ENCODE measurements around the gene TMEM187.
"Not testable (repeated sequence)": the region's sequence is repeated elsewhere in the genome, so short reads cannot be mapped to it uniquely, and the experiment has no call there.

The TMEM187 gene

GRCh38 chrX:153971124-153971449 lies 1.5 kb upstream of the TMEM187 start:
- DNase-seq (ENCODE audit: low read depth in 2 of 2), result peak; percentile 70 to 79

- peak; percentile 79 to 80 for DNase-seq (ENCODE audit: low read depth in 2 of 2)
Observed at GRCh38 chrX:153971450-153972367, 845 bp upstream of the TMEM187 start, which contains the start of gene HCFC1. Gene HCFC1 (minus strand): TSS chrX:153971818. CDS start chrX:153970840, 978 bp downstream.

GRCh38 chrX:153973127-153974002 lies 811 bp downstream of the TMEM187 start:
- DNase-seq (ENCODE audit: low read depth in 2 of 2), result no peak

- no peak for DNase-seq (ENCODE audit: low read depth in 2 of 2)
Observed at GRCh38 chrX:153974003-153974725, 1.6 kb downstream of the TMEM187 start.

GRCh38 chrX:153974726-153975286 lies 2.3 kb downstream of the TMEM187 start:
- DNase-seq (ENCODE audit: low read depth in 2 of 2), result no peak

GRCh38 chrX:153980394-153980793 lies 7.8 kb downstream of the TMEM187 start:
- not testable (repeated sequence) for DNase-seq (ENCODE audit: low read depth in 2 of 2)

GRCh38 chrX:153981231-153981630 lies 8.7 kb downstream of the TMEM187 start:
- DNase-seq (ENCODE audit: low read depth in 2 of 2), result no peak

- DNase-seq (ENCODE audit: low read depth in 2 of 2), result peak in 1 of 2 experiments; percentile 62
Observed at GRCh38 chrX:153981771-153982533, 9.4 kb downstream of the TMEM187 start.

- no peak for DNase-seq (ENCODE audit: low read depth in 2 of 2)
Observed at GRCh38 chrX:153983321-153983801, 10.8 kb downstream of the TMEM187 start.

- DNase-seq (ENCODE audit: low read depth in 2 of 2), result no peak
Observed at GRCh38 chrX:153984351-153985178, 12.0 kb downstream of the TMEM187 start.

- DNase-seq (ENCODE audit: low read depth in 2 of 2), result no peak
Observed at GRCh38 chrX:153988493-153988892, 15.9 kb downstream of the TMEM187 start.

- no peak for DNase-seq (ENCODE audit: low read depth in 2 of 2)
Observed at GRCh38 chrX:153989973-153990655, 17.6 kb downstream of the TMEM187 start.

- DNase-seq (ENCODE audit: low read depth in 2 of 2), result no peak
Observed at GRCh38 chrX:153991013-153991580, 18.5 kb downstream of the TMEM187 start.

- DNase-seq (ENCODE audit: low read depth in 2 of 2), result no peak
Observed at GRCh38 chrX:153992180-153992579, 19.6 kb downstream of the TMEM187 start.

- no peak for DNase-seq (ENCODE audit: low read depth in 2 of 2)
Observed at GRCh38 chrX:153993079-153993478, 20.5 kb downstream of the TMEM187 start.

- DNase-seq (ENCODE audit: low read depth in 2 of 2), result no peak
Observed at GRCh38 chrX:153993978-153994377, 21.4 kb downstream of the TMEM187 start.

- not testable (repeated sequence) for DNase-seq (ENCODE audit: low read depth in 2 of 2)
Observed at GRCh38 chrX:153994398-153994797, 21.8 kb downstream of the TMEM187 start.

GRCh38 chrX:153995504-153995903 lies 22.9 kb downstream of the TMEM187 start:
- DNase-seq (ENCODE audit: low read depth in 2 of 2), result no peak

Data from stimulated activated CD4-positive, alpha-beta T cell treated with anti-CD3 and anti-CD28 coated beads, Interleukin-12 subunit alpha, Interleukin-12 subunit beta, amount 100 ng/mL, for 24 hours (primary cell).